DND-41 (cell line): ENCODE results near the gene FAM98B.

Experiments
- EZH2 ChIP-seq: IDR thresholded peaks from 3 replicates; pipeline ENCODE4 v1.6.1; 2012; ENCODE audit warnings: borderline replicate concordance, low read depth, mild to moderate bottlenecking, moderate library complexity, low read length, inconsistent platforms; ENCODE audit not compliant: severe bottlenecking
- TF ChIP-seq, protein P1 (sequence below): IDR thresholded peaks from 2 replicates; pipeline ENCODE4 v1.5.1; 2012; ENCODE audit warnings: borderline replicate concordance, low read length, moderate library complexity, mild to moderate bottlenecking; ENCODE audit not compliant: poor library complexity, severe bottlenecking; ENCODE audit errors: extremely low read depth

GRCh38 chr15:38475361-38475760, 21.4 kb downstream of the FAM98B start:
- TF ChIP-seq, protein P1, sequence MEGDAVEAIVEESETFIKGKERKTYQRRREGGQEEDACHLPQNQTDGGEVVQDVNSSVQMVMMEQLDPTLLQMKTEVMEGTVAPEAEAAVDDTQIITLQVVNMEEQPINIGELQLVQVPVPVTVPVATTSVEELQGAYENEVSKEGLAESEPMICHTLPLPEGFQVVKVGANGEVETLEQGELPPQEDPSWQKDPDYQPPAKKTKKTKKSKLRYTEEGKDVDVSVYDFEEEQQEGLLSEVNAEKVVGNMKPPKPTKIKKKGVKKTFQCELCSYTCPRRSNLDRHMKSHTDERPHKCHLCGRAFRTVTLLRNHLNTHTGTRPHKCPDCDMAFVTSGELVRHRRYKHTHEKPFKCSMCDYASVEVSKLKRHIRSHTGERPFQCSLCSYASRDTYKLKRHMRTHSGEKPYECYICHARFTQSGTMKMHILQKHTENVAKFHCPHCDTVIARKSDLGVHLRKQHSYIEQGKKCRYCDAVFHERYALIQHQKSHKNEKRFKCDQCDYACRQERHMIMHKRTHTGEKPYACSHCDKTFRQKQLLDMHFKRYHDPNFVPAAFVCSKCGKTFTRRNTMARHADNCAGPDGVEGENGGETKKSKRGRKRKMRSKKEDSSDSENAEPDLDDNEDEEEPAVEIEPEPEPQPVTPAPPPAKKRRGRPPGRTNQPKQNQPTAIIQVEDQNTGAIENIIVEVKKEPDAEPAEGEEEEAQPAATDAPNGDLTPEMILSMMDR, result no peak
- no peak for TF ChIP-seq EZH2
